OCI-LY7 (cell line): ENCODE measurements around the gene CCNF. TPM values are rescaled to one million over a fixed set of nuclear protein-coding genes. Genes with fewer than 3 reads are reported as not detected.

Source experiments
- BruUV-seq: library from RNA; stranded (reverse); fragments of 400-500 nt; replicated peaks from 2 replicates; lab custom pipeline; 2021; lab: Mats Ljungman, UMichigan
- CTCF ChIA-PET: fragments of 300-600 bp; sonication (Branson Sonifier 250); formaldehyde crosslinking; loops from one replicate; lab custom pipeline; 2022; ENCODE audit warnings: antibody characterized with exemption; ENCODE audit not compliant: unreplicated experiment; lab: Charles Lee
- POLR2A ChIA-PET: fragments of 300-600 bp; sonication (Branson Sonifier 250); formaldehyde crosslinking; loops from one replicate; lab custom pipeline; 2022; ENCODE audit warnings: antibody characterized with exemption; lab: Charles Lee
- DNase-seq: peaks from one replicate; pipeline ENCODE4 v3.0.0-alpha.2; 2015; ENCODE audit warnings: low spot score
- H2AFZ ChIP-seq: fragments of 200-600 bp; sonication (generic), shearing (Covaris generic); 2 replicates; pipeline ENCODE4 v1.6.1; 2014; ENCODE audit warnings: mild to moderate bottlenecking, antibody characterized with exemption, low read length, moderate library complexity
- H3K27ac ChIP-seq: fragments of 200-600 bp; sonication (generic); 2 replicates; pipeline ENCODE4 v1.5.1; 2014; ENCODE audit warnings: mixed run types, low read depth, mild to moderate bottlenecking, moderate library complexity, low read length, inconsistent platforms; ENCODE audit not compliant: poor library complexity, severe bottlenecking
- H3K36me3 ChIP-seq: fragments of 200-600 bp; sonication (generic); 2 replicates; pipeline ENCODE4 v1.6.1; 2014; ENCODE audit warnings: mild to moderate bottlenecking, antibody characterized with exemption, low read length, moderate library complexity, mixed read lengths; ENCODE audit not compliant: insufficient read depth
- H3K4me1 ChIP-seq: fragments of 200-600 bp; sonication (generic); 2 replicates; pipeline ENCODE4 v1.5.1; 2014; ENCODE audit warnings: mild to moderate bottlenecking, low read length; ENCODE audit not compliant: insufficient read depth, poor library complexity, severe bottlenecking
- H3K4me2 ChIP-seq: fragments of 200-600 bp; sonication (generic); 2 replicates; pipeline ENCODE4 v1.6.1; 2014; ENCODE audit warnings: mild to moderate bottlenecking, low read length
- H3K4me3 ChIP-seq: fragments of 200-600 bp; sonication (generic); 2 replicates; pipeline ENCODE4 v1.5.1; 2014; ENCODE audit warnings: mild to moderate bottlenecking, low read depth, low read length; ENCODE audit not compliant: poor library complexity, severe bottlenecking
- H3K79me2 ChIP-seq: fragments of 200-600 bp; sonication (generic); 2 replicates; pipeline ENCODE4 v1.6.1; 2016; ENCODE audit warnings: low read depth, mild to moderate bottlenecking, low read length, moderate library complexity, mixed read lengths; ENCODE audit not compliant: insufficient read depth
- H3K9me2 ChIP-seq: fragments of 200-600 bp; sonication (generic); 2 replicates; pipeline ENCODE4 v1.6.1; 2016; ENCODE audit warnings: mild to moderate bottlenecking, low read length, mixed read lengths; ENCODE audit not compliant: insufficient read depth
- H3K9me3 ChIP-seq: fragments of 200-600 bp; sonication (generic); 2 replicates; pipeline ENCODE4 v1.6.1; 2014; ENCODE audit warnings: mild to moderate bottlenecking, mixed run types, low read length, mixed read lengths
- H4K20me1 ChIP-seq: fragments of 200-600 bp; sonication (generic); 2 replicates; pipeline ENCODE4 v1.6.1; 2014; ENCODE audit warnings: mild to moderate bottlenecking, antibody characterized with exemption, low read length, moderate library complexity, mixed read lengths; ENCODE audit not compliant: insufficient read depth
- EZH2phosphoT487 ChIP-seq: fragments of 200-600 bp; sonication (generic); IDR thresholded peaks from 2 replicates; pipeline ENCODE4 v1.6.1; 2018; ENCODE audit warnings: low read depth, borderline replicate concordance, mild to moderate bottlenecking, mixed run types, antibody characterized with exemption, low read length, moderate library complexity, mixed read lengths
- intact Hi-C: fragments of 100-400 bp; cut with micrococcal nuclease; formaldehyde crosslinking; loops from one replicate; pipeline ENCODE4 v1.10.0; 2022; ENCODE audit not compliant: unreplicated experiment
- total RNA-seq, 2 experiments: library from RNA; depleted of rRNA in 1 of 2; stranded (reverse); fragments of >200 nt in 1 of 2; shearing (Covaris generic) in 1 of 2; gene quantifications; 2 replicates each; pipeline ENCODE4 v1.2.3, GENCODE V29; 2014 to 2022
- TF ChIP-seq, protein P1 (sequence below): fragments of 200-600 bp; sonication (generic); conservative IDR thresholded peaks from 2 replicates; pipeline ENCODE4 v1.5.1; 2014; ENCODE audit warnings: mild to moderate bottlenecking, antibody characterized with exemption, low read length, moderate library complexity, mixed read lengths

CCNF gene
- total RNA-seq, 2 experiments from 2014 or later: 82.1 to 83.3 TPM

DNA sequence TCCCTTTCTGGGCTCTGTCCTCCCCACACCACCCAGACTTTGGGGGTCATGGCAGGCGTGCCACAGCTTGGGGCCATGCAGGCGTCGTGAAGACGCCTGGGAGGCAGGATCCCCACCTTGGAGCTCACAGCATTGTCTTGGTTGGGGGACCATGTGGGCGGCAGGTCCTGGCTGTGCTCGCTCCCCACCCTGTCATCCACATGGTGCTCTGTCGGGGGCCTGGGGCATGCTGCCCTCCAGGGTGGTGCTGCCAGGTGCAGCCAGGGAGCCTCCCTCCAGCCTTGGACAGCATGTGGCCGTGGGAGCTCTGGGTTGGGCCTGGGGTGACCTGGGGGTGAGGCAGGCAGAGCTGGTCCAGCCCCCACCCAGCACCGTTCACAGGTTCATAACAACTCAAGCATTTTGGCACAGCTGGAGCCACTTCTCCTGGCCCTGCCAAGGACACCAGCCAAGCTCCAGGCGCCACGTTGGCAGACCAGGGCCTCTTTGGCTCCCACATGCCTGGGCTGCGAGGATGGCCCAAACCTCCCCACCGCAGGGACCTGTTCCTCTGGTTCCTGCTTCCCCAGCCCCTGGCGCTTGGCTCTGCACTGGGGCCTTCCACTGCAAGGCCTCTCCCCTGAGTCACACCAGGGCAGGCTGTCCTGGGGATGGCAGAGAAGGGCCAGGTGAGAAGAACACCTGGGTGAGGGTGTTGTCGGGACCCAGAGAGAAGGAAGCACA, 69.4 kb downstream of the CCNF start:
- no peak overlapping the region for H3K27ac ChIP-seq
- H2AFZ ChIP-seq: no peak overlapping the region
- no peak for TF ChIP-seq EZH2phosphoT487
- TF ChIP-seq, protein P1, sequence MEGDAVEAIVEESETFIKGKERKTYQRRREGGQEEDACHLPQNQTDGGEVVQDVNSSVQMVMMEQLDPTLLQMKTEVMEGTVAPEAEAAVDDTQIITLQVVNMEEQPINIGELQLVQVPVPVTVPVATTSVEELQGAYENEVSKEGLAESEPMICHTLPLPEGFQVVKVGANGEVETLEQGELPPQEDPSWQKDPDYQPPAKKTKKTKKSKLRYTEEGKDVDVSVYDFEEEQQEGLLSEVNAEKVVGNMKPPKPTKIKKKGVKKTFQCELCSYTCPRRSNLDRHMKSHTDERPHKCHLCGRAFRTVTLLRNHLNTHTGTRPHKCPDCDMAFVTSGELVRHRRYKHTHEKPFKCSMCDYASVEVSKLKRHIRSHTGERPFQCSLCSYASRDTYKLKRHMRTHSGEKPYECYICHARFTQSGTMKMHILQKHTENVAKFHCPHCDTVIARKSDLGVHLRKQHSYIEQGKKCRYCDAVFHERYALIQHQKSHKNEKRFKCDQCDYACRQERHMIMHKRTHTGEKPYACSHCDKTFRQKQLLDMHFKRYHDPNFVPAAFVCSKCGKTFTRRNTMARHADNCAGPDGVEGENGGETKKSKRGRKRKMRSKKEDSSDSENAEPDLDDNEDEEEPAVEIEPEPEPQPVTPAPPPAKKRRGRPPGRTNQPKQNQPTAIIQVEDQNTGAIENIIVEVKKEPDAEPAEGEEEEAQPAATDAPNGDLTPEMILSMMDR: no peak
- POLR2A ChIA-PET: no interaction called here
- no peak for DNase-seq
- peaks cover 37% of the 10 kb centered on the region for H3K36me3 ChIP-seq
- H3K9me3 ChIP-seq: no peaks in the 10 kb centered on the region
- CTCF ChIA-PET: no interaction called here
- H3K9me2 ChIP-seq: no peaks in the 10 kb centered on the region
- no peaks in the 10 kb centered on the region for H3K79me2 ChIP-seq
- no peak overlapping the region for H3K4me2 ChIP-seq
- peaks cover 10% of the 10 kb centered on the region for H3K4me1 ChIP-seq
- intact Hi-C loops: no loop called here
- H3K4me3 ChIP-seq: no peak overlapping the region
- no TSS peak for BruUV-seq
- no peaks in the 10 kb centered on the region for H4K20me1 ChIP-seq

GRCh38 chr16:2499454-2499853, 70.2 kb downstream of the CCNF start:
- ChIA-PET CTCF (no interaction called here), POLR2A (no interaction called here)
- Histone ChIP-seq H3K4me3 (no peak overlapping the region), H3K4me2 (no peak overlapping the region), H2AFZ (no peak overlapping the region), H3K79me2 (no peaks in the 10 kb centered on the region), H3K9me3 (no peaks in the 10 kb centered on the region), H3K36me3 (peaks cover 37% of the 10 kb centered on the region), H3K27ac (no peak overlapping the region), H3K9me2 (no peaks in the 10 kb centered on the region), H3K4me1 (peaks cover 10% of the 10 kb centered on the region), H4K20me1 (no peaks in the 10 kb centered on the region)
- TF ChIP-seq, protein P1: no peak
- BruUV-seq: no TSS peak
- intact Hi-C loops: no loop called here
- DNase-seq: no peak

GRCh38 chr16:2499890-2500429, 70.7 kb downstream of the CCNF start:
- Histone ChIP-seq H3K27ac (no peak overlapping the region), H2AFZ (no peak overlapping the region), H3K9me3 (no peaks in the 10 kb centered on the region), H3K79me2 (no peaks in the 10 kb centered on the region), H3K4me2 (no peak overlapping the region), H3K9me2 (no peaks in the 10 kb centered on the region), H3K36me3 (peaks cover 37% of the 10 kb centered on the region), H4K20me1 (no peaks in the 10 kb centered on the region), H3K4me1 (peaks cover 10% of the 10 kb centered on the region), H3K4me3 (no peak overlapping the region)
- CTCF ChIA-PET: no interaction called here
- intact Hi-C loops: loop anchor here (2.0 kb wide), 1 partner anchor 25 kb away; the partner anchor contains the start of gene TBC1D24
- TF ChIP-seq, protein P1: no peak
- TF ChIP-seq EZH2phosphoT487: no peak
- BruUV-seq: no TSS peak
- DNase-seq: no peak
- POLR2A ChIA-PET: no interaction called here
